ENCODE data around the gene C1orf115. TPM values are rescaled to one million over a fixed set of nuclear protein-coding genes. Genes with fewer than 3 reads are reported as not detected.
"Not testable (repeated sequence)": the region's sequence is repeated elsewhere in the genome, so short reads cannot be mapped to it uniquely, and the experiment has no call there.

The C1orf115 gene
- total RNA-seq, 1 donor = 0.36 TPM

GRCh38 chr1:220682901-220683576 is 7.1 kb upstream of the C1orf115 start:
- Histone ChIP-seq H3K27ac (ENCODE audit: low read depth, low read length) (no peak overlapping the region), H3K4me2 (ENCODE audit: insufficient read depth, low read length) (no peak overlapping the region), H2AFZ (ENCODE audit: low read length) (peak overlapping the region; percentile 28), H3K27me3 (ENCODE audit: insufficient read depth, low read length) (peaks cover under 1% of the 10 kb centered on the region), H3K4me3 (ENCODE audit: insufficient read depth, low read length) (no peak overlapping the region), H4K20me1 (ENCODE audit: insufficient read depth, low read length) (no peaks in the 10 kb centered on the region), H3K9me3 (ENCODE audit: low read depth, low read length) (no peaks in the 10 kb centered on the region), H3K79me2 (ENCODE audit: insufficient read depth, low read length) (no peaks in the 10 kb centered on the region), H3K4me1 (ENCODE audit: insufficient read depth, low read length) (no peaks in the 10 kb centered on the region), H3K36me3 (ENCODE audit: insufficient read depth, low read length) (no peaks in the 10 kb centered on the region)
- DNase-seq (ENCODE audit: insufficient read length, low spot score, missing footprints) = no peak
- no peak for TF ChIP-seq CTCF (IDR thresholded peaks at IDR 0.05; ENCODE audit: extremely low read depth, low read depth, low read length)

DNA sequence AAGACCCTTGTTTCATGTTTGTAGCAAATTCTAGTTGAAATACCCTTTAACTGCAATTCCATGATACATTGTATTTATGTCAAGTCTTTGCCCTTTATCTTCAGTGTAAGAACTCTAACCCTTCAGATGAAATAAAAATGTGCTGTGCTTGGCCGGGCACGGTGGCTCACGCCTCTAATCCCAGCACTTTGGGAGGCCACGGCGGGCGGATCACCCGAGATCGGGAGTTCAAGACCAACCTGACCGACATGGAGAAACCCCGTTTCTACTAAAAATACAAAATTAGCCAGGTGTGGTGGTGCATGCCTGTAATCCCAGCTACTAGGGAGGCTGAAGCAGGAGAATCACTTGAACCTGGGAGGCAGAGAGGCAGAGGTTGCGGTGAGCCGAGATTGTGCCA is 6.4 kb upstream of the C1orf115 start:
- not testable (repeated sequence) for DNase-seq (ENCODE audit: insufficient read length, low spot score, missing footprints); H4K20me1 ChIP-seq (ENCODE audit: insufficient read depth, low read length); H3K27ac ChIP-seq (ENCODE audit: low read depth, low read length); H3K9me3 ChIP-seq (ENCODE audit: low read depth, low read length); H3K79me2 ChIP-seq (ENCODE audit: insufficient read depth, low read length); H3K36me3 ChIP-seq (ENCODE audit: insufficient read depth, low read length); H3K4me3 ChIP-seq (ENCODE audit: insufficient read depth, low read length); H3K27me3 ChIP-seq (ENCODE audit: insufficient read depth, low read length); H3K4me1 ChIP-seq (ENCODE audit: insufficient read depth, low read length); H3K4me2 ChIP-seq (ENCODE audit: insufficient read depth, low read length); H2AFZ ChIP-seq (ENCODE audit: low read length)

DNA sequence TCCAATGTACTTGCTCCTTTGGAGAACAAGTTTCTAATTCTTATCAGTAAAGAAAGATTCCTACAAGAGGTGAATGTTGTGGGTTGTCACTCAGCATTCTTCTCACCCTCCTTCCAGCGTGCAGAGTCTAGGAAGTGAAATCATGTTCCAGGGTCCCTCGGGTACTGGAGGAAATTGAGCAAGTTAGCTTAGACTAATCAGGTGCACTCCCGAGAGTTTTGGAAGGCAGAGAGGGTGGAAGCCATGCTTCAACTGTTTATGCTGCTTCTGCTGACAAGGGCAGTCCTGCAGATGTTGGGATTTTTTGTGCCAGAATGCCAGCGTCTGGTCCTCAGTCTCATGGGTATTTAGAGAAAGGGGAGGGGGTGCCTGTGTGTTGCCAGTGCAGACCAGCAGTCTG is 5.3 kb upstream of the C1orf115 start:
- Histone ChIP-seq H3K79me2 (ENCODE audit: insufficient read depth, low read length) (no peaks in the 10 kb centered on the region), H3K4me3 (ENCODE audit: insufficient read depth, low read length) (no peak overlapping the region), H2AFZ (ENCODE audit: low read length) (no peak overlapping the region), H3K27me3 (ENCODE audit: insufficient read depth, low read length) (peaks cover 3% of the 10 kb centered on the region), H3K9me3 (ENCODE audit: low read depth, low read length) (no peaks in the 10 kb centered on the region), H3K36me3 (ENCODE audit: insufficient read depth, low read length) (no peaks in the 10 kb centered on the region), H3K4me2 (ENCODE audit: insufficient read depth, low read length) (no peak overlapping the region), H3K4me1 (ENCODE audit: insufficient read depth, low read length) (peaks cover 3% of the 10 kb centered on the region), H4K20me1 (ENCODE audit: insufficient read depth, low read length) (no peaks in the 10 kb centered on the region), H3K27ac (ENCODE audit: low read depth, low read length) (no peak overlapping the region)
- DNase-seq (ENCODE audit: insufficient read length, low spot score, missing footprints) = no peak
- no peak for TF ChIP-seq CTCF (IDR thresholded peaks at IDR 0.05; ENCODE audit: extremely low read depth, low read depth, low read length)

- Histone ChIP-seq H3K4me2 (ENCODE audit: insufficient read depth, low read length) (no peak overlapping the region), H3K4me3 (ENCODE audit: insufficient read depth, low read length) (no peak overlapping the region), H3K79me2 (ENCODE audit: insufficient read depth, low read length) (no peaks in the 10 kb centered on the region), H3K27me3 (ENCODE audit: insufficient read depth, low read length) (peaks cover 7% of the 10 kb centered on the region), H3K27ac (ENCODE audit: low read depth, low read length) (no peak overlapping the region), H2AFZ (ENCODE audit: low read length) (no peak overlapping the region), H3K9me3 (ENCODE audit: low read depth, low read length) (no peaks in the 10 kb centered on the region), H4K20me1 (ENCODE audit: insufficient read depth, low read length) (no peaks in the 10 kb centered on the region), H3K36me3 (ENCODE audit: insufficient read depth, low read length) (no peaks in the 10 kb centered on the region), H3K4me1 (ENCODE audit: insufficient read depth, low read length) (peaks cover 5% of the 10 kb centered on the region)
- no peak for TF ChIP-seq CTCF (IDR thresholded peaks at IDR 0.05; ENCODE audit: extremely low read depth, low read depth, low read length)
- DNase-seq (ENCODE audit: insufficient read length, low spot score, missing footprints) = no peak
Measured at GRCh38 chr1:220685879-220686278, 4.3 kb upstream of the C1orf115 start.

All from osteoblast (primary cell).